ENCODE measurements around the gene KRT2.

KRT2 gene

DNA sequence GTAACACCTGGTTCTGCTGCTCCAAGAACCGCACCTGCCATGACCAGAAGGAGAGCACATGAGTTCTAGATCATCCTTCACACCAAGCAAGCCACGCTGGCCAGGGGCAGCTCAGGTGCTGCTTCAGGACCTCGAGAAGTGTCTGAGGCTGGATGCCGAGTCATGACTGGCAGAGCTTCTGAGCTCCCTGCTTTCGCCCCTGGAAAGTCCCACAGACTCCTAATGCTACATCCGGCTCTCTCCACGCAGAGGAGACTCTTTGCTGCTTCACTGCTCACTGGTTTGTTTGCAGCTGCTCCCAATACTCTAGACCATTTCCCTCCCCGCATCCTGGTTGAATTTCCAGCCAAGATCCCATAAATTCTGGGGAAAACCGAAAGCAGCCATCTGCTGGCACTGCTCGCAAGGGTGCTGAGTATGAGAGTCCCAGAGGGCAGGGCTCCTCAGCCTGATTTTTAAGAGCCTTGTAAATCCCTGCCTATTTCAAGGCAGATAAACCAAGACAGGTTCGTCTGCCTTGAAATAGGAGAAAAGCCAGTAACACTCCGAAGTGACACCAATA is 1.4 kb downstream of the KRT2 start:
- DNase-seq (ENCODE audit: extremely low spot score): no peak
- ChIA-PET CTCF (no interaction called here), POLR2A (no interaction called here)
- TF ChIP-seq, protein P1, sequence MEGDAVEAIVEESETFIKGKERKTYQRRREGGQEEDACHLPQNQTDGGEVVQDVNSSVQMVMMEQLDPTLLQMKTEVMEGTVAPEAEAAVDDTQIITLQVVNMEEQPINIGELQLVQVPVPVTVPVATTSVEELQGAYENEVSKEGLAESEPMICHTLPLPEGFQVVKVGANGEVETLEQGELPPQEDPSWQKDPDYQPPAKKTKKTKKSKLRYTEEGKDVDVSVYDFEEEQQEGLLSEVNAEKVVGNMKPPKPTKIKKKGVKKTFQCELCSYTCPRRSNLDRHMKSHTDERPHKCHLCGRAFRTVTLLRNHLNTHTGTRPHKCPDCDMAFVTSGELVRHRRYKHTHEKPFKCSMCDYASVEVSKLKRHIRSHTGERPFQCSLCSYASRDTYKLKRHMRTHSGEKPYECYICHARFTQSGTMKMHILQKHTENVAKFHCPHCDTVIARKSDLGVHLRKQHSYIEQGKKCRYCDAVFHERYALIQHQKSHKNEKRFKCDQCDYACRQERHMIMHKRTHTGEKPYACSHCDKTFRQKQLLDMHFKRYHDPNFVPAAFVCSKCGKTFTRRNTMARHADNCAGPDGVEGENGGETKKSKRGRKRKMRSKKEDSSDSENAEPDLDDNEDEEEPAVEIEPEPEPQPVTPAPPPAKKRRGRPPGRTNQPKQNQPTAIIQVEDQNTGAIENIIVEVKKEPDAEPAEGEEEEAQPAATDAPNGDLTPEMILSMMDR (IDR thresholded peaks at IDR 0.05; ENCODE audit: control extremely low read depth, extremely low read depth, low read depth, missing control alignments): no peak

DNA sequence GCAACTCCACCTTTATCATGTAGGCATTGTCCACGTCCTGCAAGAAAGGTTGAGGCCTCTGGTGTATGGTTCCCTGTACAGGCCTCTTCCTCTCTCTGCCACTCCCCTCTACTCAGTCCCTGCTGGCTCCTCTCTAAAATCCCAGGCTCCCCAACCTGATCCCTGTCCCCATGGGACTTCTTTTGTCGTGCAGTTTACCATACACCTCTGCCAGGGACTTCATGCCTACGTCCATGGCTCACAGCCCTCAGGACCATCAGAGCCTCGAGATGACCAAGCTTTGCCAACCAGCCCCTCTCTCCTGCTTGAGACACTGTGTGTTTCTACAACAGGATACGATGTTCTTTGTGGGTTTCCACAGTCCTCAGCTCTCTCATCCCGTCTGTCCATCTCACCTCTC is 2.9 kb downstream of the KRT2 start:
- no peak for DNase-seq (ENCODE audit: extremely low spot score)
- CTCF ChIA-PET: interaction anchor here (1.6 kb wide), 1 partner anchor 16 kb away, joined by 3 read pairs; no protein-coding TSS in a partner anchor
- POLR2A ChIA-PET: no interaction called here
- TF ChIP-seq, protein P1 (IDR thresholded peaks at IDR 0.05; ENCODE audit: control extremely low read depth, extremely low read depth, low read depth, missing control alignments): no peak

DNA sequence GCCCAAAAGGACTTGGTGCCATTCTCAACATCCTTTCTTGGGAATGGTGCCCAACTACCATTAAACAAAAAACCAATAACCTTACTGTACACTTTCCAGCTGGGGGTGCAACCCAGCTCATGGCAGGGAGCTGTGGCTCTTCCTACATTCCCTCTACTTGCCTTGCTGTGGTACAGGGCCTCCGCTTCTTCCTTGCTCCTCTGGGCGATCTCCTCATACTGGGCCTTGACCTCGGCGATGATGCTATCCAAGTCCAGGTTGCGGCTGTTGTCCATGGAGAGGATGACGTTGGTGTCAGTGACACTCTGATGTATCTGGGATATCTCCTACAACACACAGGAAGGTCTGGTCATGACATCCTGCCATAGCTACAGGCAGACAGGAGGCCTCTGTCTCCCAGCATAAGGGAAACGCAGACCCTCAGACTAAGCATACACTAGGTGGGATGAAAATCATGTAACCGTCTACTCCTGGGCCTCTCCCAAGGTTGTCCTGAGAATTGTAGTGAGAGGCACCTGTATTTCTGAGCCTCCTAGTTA is 3.9 kb downstream of the KRT2 start:
- CTCF ChIA-PET: interaction anchor here (1.6 kb wide), 1 partner anchor 15 kb away, joined by 3 read pairs; no protein-coding TSS in a partner anchor
- DNase-seq (ENCODE audit: extremely low spot score): no peak
- TF ChIP-seq, protein P1 (IDR thresholded peaks at IDR 0.05; ENCODE audit: control extremely low read depth, extremely low read depth, low read depth, missing control alignments): no peak
- POLR2A ChIA-PET: no interaction called here

DNA sequence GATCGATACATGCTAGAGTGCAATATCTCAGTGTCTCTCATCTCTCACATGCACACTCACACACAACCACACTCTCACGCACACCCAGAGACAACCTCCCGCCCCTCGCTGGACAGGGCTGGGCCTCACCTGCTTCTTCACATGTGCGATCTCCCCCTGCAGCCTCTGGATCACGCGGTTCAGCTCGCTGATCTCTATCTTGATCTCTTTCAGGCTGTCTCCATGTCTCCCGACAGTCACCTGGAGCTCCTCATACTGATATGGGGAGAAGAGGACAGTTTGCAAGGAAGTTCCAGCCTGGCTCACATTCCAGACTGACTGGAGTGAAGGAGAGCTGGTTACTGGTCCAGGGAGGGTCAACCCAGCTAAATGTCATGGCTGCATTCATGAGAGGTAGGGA is 4.4 kb downstream of the KRT2 start:
- TF ChIP-seq, protein P1 (IDR thresholded peaks at IDR 0.05; ENCODE audit: control extremely low read depth, extremely low read depth, low read depth, missing control alignments): no peak
- ChIA-PET POLR2A (no interaction called here), CTCF (interaction anchor here (1.6 kb wide), 1 partner anchor 15 kb away, joined by 3 read pairs; no protein-coding TSS in a partner anchor)
- DNase-seq (ENCODE audit: extremely low spot score): no peak

DNA sequence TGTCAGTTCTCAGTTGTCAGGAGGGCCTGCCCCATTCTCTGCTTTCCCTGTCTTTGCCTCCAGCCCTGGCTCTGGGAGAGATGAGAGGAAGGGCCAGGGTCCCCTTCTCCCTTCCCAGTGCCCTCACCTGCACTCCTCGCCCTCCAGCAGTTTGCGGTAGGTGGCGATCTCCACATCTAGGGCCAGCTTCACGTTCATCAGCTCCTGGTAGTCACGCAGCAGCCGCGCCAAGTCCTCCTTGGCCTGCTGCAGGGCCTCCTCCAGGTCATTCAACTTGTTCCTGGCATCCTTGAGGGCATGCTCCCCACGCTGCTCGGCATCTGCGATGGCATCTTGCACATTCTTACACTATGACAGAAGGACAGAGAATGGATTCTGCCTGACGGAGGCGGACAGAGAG is 5.4 kb downstream of the KRT2 start:
- TF ChIP-seq, protein P1 (IDR thresholded peaks at IDR 0.05; ENCODE audit: control extremely low read depth, extremely low read depth, low read depth, missing control alignments): no peak
- CTCF ChIA-PET: no interaction called here

DNA sequence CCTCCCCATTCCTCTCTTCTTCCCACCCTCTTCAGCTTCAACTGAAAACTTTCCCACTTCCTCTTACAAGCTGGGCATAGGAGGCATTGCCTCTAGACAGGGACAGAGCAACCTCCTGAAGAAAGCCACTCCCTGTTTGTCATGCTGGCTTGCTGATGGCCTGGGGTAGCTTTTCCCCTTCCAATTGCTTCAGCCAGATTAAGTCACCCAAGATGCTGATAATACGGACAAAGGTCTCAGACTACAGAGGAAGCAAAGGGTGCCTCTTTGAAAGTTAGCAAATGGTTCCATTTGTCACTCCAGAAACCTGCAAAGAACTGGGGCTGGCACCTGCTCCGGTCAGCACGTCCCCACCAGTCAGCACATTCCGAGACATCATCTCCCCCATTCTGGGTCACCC is 6.0 kb downstream of the KRT2 start:
- ChIA-PET CTCF (no interaction called here), POLR2A (no interaction called here)
- TF ChIP-seq, protein P1 (IDR thresholded peaks at IDR 0.05; ENCODE audit: control extremely low read depth, extremely low read depth, low read depth, missing control alignments): no peak
- DNase-seq (ENCODE audit: extremely low spot score): no peak

More for the DNA sequence above, 5.4 kb downstream of the KRT2 start:
- DNase-seq (ENCODE audit: extremely low spot score): no peak
- POLR2A ChIA-PET: no interaction called here

Data from GM10248 (cell line).